NCI-H226 (cell line): Measurements from ENCODE around the gene ST3GAL5.

Source experiments
- DNase-seq: peaks from one replicate; pipeline ENCODE4 v3.0.0-alpha.2; 2015

The ST3GAL5 gene

DNA sequence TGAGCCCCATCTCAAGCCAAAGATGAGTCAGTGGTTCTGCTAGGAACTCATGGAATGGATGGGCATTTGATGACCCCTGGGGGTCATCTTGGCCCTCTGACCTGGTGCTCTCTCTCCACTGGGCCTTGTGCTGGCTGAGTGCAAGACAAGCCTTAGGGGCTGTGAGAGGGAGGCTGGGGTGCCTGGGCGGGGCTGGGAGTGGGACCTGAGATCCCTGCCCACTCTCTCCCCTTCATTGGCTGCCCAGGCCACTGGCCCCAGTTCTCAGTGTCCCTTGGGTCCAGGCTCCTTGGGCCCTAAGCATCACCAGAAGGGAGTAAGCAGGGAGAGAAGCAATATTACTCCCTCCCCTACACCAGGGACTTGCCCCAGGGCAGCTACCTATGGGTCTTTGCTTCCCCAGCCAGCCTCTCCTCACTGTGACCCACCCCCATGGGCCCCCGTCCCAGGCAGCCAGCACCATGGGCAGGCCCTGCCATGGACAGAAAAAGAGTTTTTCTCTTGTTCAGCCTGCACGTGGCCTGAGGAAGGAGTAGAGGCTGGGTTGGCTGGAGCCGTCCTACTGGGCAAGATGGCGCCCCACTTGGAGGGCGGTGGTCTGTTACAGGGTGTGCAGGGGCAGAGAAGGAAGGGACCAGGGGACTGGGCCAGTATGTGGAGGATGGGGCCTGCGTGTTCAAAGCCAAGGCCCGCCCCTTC is 101.4 kb downstream of the ST3GAL5 start:
- no peak for DNase-seq
